SKM-1 (cell line): ENCODE data around the gene B3GALNT2.

Experiments used
- DNase-seq: peaks from one replicate; lab custom pipeline; 2025; ENCODE audit not compliant: unreplicated experiment; lab: John Stamatoyannopoulos, UW

B3GALNT2 gene

GRCh38 chr1:235411489-235412486 is 92.5 kb downstream of the B3GALNT2 start:
- DNase-seq: no peak

DNA sequence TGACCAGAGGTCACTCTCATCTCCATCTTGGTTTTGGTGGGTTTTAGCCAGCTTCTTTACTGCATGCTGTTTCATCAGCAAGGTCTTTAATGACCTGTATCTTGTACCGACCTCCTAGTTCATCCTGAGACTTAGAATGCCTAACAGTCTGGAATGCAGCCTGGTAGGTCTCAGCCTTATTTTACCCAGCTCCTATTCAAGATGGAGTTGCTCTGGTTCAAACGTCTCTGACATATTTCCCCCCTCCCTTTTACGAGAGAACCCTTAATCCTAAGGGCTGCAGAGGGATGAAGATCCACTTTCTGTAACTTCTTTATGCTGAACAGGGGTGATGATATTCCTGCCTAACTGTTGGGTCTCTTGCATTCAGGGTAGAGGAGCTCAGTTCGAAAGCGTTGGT is 93.8 kb downstream of the B3GALNT2 start:
- DNase-seq: no peak

DNA sequence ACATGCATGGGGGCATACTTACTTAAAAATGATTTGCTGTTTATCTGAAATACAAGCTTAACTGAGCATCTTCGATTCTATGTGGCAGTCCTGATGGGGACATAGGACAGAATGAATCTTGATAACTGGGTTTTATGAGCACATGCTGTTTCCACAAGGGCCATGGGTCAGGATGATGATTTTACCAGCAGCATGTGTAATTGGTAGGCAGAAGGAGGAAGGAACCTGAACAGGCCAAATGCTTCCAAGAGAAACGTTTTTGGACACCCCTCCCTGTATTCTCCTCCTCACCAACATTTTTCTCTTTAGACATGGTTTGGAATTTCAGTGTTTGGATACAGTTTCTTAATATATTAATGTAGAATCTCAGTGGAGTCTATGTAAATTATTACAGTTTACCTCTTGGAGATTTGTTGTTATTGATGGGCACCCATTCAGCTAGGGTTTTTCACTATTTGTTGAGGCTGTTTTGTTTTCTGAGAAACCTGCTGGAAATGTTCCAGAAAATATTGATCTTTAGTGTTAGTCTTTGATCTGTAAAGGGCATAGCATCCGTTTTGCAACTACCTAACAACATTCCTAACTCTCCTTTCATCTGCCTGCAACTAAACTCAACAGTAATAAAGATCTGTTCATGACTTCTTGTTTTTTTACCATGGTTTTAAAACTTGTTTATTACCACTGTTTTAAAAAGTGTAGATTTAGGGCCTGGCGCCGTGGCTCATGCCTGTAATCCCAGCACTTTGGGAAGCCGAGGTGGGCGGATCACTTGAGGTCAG is 95.0 kb downstream of the B3GALNT2 start:
- DNase-seq: no peak

DNA sequence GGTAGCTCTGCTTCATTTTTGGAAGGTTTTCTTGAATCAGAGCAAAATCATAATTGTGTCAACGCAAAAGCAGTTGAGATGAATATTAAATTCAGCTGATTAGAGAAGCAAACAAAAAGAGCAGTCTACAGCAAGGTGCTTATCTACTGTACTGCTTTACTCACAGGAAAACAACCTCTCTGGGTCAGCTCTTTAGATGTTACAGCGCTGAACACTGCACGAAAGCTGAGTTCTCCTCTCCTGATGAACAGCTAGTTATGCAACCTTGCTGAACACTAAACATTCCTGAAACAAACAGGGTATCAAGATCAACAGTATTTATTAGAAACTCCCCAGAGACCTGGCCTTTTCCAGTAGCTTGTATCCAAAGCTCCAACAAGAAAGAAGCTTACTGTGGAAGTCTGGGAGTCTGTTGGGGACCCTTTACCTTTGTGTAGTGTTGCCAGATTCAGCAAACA is 95.7 kb downstream of the B3GALNT2 start:
- no peak for DNase-seq

DNA sequence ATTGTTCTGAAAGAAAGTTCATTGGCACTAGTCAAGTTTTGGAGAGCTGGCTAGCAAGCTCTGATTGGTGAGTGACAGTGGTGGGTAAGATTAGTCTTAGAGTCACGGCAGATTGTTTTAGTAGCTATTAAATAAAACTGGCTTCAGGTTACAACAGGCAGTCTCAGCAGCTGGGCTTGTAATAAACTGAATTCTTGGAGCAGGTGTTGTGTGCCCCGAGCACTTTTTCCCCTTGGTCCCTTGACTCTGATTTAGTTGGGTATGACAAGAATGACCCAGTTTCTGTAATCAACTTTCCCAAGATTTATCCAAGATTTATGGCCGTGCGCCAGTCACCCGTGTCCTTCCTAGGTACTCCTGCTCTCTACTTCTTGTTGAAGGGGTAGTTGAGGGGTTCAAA is 96.8 kb downstream of the B3GALNT2 start:
- no peak for DNase-seq

- DNase-seq: no peak
These were observed 100.1 kb downstream of the B3GALNT2 start for GRCh38 chr1:235404190-235404589.

- DNase-seq: no peak
These were observed 100.7 kb downstream of the B3GALNT2 start for GRCh38 chr1:235403593-235403992.

DNA sequence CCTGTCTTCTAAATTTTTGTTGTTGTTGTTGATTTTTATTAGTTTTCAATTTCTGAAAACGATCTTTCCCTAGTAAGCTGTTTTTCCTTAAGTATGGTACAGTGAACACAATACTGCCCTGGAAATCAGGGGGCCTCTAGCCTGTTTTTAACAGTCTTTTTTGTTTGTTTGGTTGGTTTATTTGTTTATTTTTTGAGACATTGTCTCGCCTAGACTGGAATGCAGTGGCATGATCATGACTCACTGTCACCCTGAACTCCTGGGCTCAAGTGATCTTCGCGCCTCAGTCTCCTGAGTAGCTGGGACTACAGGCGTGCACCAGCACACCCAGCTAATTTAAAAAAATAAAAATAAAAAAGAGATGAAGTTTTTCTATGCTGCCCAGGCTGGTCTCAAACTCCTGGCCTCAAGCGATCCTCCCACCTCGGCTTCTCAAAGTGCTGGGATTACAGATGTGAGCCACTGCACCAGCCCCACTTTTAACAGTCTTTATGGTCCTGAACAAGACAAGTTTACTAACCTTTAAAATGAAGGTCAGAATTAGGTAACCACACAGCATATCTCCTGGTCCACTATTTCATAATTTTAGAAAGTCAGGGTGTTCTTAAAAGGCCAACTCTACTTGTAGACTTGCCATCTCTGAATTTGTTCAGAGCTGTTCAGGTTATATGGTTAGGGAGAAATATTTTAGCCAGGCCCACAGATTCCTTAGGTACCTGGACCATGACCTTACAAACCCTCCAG is 101.6 kb downstream of the B3GALNT2 start:
- no peak for DNase-seq

GRCh38 chr1:235401251-235401650 is 103.0 kb downstream of the B3GALNT2 start:
- no peak for DNase-seq
